OCI-LY7 (cell line): Measurements from ENCODE around the gene OR2F1. TPM values are rescaled to one million over a fixed set of nuclear protein-coding genes. Genes with fewer than 3 reads are reported as not detected.

Source experiments
- BruUV-seq: library from RNA; stranded (reverse); fragments of 400-500 nt; replicated peaks from 2 replicates; lab custom pipeline; 2021; lab: Mats Ljungman, UMichigan
- CTCF ChIA-PET: fragments of 300-600 bp; sonication (Branson Sonifier 250); formaldehyde crosslinking; loops from one replicate; lab custom pipeline; 2022; ENCODE audit warnings: antibody characterized with exemption; ENCODE audit not compliant: unreplicated experiment; lab: Charles Lee
- POLR2A ChIA-PET: fragments of 300-600 bp; sonication (Branson Sonifier 250); formaldehyde crosslinking; loops from one replicate; lab custom pipeline; 2022; ENCODE audit warnings: antibody characterized with exemption; lab: Charles Lee
- DNase-seq: peaks from one replicate; pipeline ENCODE4 v3.0.0-alpha.2; 2015; ENCODE audit warnings: low spot score
- H2AFZ ChIP-seq: fragments of 200-600 bp; sonication (generic), shearing (Covaris generic); 2 replicates; pipeline ENCODE4 v1.6.1; 2014; ENCODE audit warnings: mild to moderate bottlenecking, antibody characterized with exemption, low read length, moderate library complexity
- H3K27ac ChIP-seq: fragments of 200-600 bp; sonication (generic); 2 replicates; pipeline ENCODE4 v1.5.1; 2014; ENCODE audit warnings: mixed run types, low read depth, mild to moderate bottlenecking, moderate library complexity, low read length, inconsistent platforms; ENCODE audit not compliant: poor library complexity, severe bottlenecking
- H3K36me3 ChIP-seq: fragments of 200-600 bp; sonication (generic); 2 replicates; pipeline ENCODE4 v1.6.1; 2014; ENCODE audit warnings: mild to moderate bottlenecking, antibody characterized with exemption, low read length, moderate library complexity, mixed read lengths; ENCODE audit not compliant: insufficient read depth
- H3K4me1 ChIP-seq: fragments of 200-600 bp; sonication (generic); 2 replicates; pipeline ENCODE4 v1.5.1; 2014; ENCODE audit warnings: mild to moderate bottlenecking, low read length; ENCODE audit not compliant: insufficient read depth, poor library complexity, severe bottlenecking
- H3K4me2 ChIP-seq: fragments of 200-600 bp; sonication (generic); 2 replicates; pipeline ENCODE4 v1.6.1; 2014; ENCODE audit warnings: mild to moderate bottlenecking, low read length
- H3K4me3 ChIP-seq: fragments of 200-600 bp; sonication (generic); 2 replicates; pipeline ENCODE4 v1.5.1; 2014; ENCODE audit warnings: mild to moderate bottlenecking, low read depth, low read length; ENCODE audit not compliant: poor library complexity, severe bottlenecking
- H3K79me2 ChIP-seq: fragments of 200-600 bp; sonication (generic); 2 replicates; pipeline ENCODE4 v1.6.1; 2016; ENCODE audit warnings: low read depth, mild to moderate bottlenecking, low read length, moderate library complexity, mixed read lengths; ENCODE audit not compliant: insufficient read depth
- H3K9me2 ChIP-seq: fragments of 200-600 bp; sonication (generic); 2 replicates; pipeline ENCODE4 v1.6.1; 2016; ENCODE audit warnings: mild to moderate bottlenecking, low read length, mixed read lengths; ENCODE audit not compliant: insufficient read depth
- H3K9me3 ChIP-seq: fragments of 200-600 bp; sonication (generic); 2 replicates; pipeline ENCODE4 v1.6.1; 2014; ENCODE audit warnings: mild to moderate bottlenecking, mixed run types, low read length, mixed read lengths
- H4K20me1 ChIP-seq: fragments of 200-600 bp; sonication (generic); 2 replicates; pipeline ENCODE4 v1.6.1; 2014; ENCODE audit warnings: mild to moderate bottlenecking, antibody characterized with exemption, low read length, moderate library complexity, mixed read lengths; ENCODE audit not compliant: insufficient read depth
- CTCF ChIP-seq: fragments of 200-600 bp; sonication (generic); conservative IDR thresholded peaks from 2 replicates; pipeline ENCODE4 v1.5.1; 2014; ENCODE audit warnings: mild to moderate bottlenecking, antibody characterized with exemption, low read length, moderate library complexity, mixed read lengths
- EZH2phosphoT487 ChIP-seq: fragments of 200-600 bp; sonication (generic); IDR thresholded peaks from 2 replicates; pipeline ENCODE4 v1.6.1; 2018; ENCODE audit warnings: low read depth, borderline replicate concordance, mild to moderate bottlenecking, mixed run types, antibody characterized with exemption, low read length, moderate library complexity, mixed read lengths
- intact Hi-C: fragments of 100-400 bp; cut with micrococcal nuclease; formaldehyde crosslinking; loops from one replicate; pipeline ENCODE4 v1.10.0; 2022; ENCODE audit not compliant: unreplicated experiment
- total RNA-seq, 2 experiments: library from RNA; depleted of rRNA in 1 of 2; stranded (reverse); fragments of >200 nt in 1 of 2; shearing (Covaris generic) in 1 of 2; gene quantifications; 2 replicates each; pipeline ENCODE4 v1.2.3, GENCODE V29; 2014 to 2022

Gene OR2F1
- total RNA-seq, 2 experiments from 2014 or later: not detected

- no peak overlapping the region for H2AFZ ChIP-seq
- TF ChIP-seq EZH2phosphoT487 (no peak), CTCF (no peak)
These were observed 47.7 kb upstream of the OR2F1 start for GRCh38 chr7:143906895-143907294.

GRCh38 chr7:143908120-143908519 lies 46.5 kb upstream of the OR2F1 start:
- Histone ChIP-seq H3K4me1 (no peaks in the 10 kb centered on the region), H2AFZ (no peak overlapping the region), H3K27ac (no peak overlapping the region), H3K79me2 (no peaks in the 10 kb centered on the region), H3K9me2 (no peaks in the 10 kb centered on the region), H3K9me3 (no peaks in the 10 kb centered on the region), H3K36me3 (no peaks in the 10 kb centered on the region), H3K4me3 (no peak overlapping the region), H4K20me1 (no peaks in the 10 kb centered on the region), H3K4me2 (no peak overlapping the region)
- DNase-seq: no peak
- BruUV-seq: no TSS peak
- no peak for TF ChIP-seq EZH2phosphoT487
- TF ChIP-seq CTCF: no peak
- POLR2A ChIA-PET: interaction anchor here (0.7 kb wide), 1 partner anchor 12 kb away, joined by 3 read pairs; no protein-coding TSS in a partner anchor
- CTCF ChIA-PET: no interaction called here
- intact Hi-C loops: no loop called here

More at GRCh38 chr7:143906895-143907294, 47.7 kb upstream of the OR2F1 start:
- ChIA-PET POLR2A (no interaction called here), CTCF (no interaction called here)
- no TSS peak for BruUV-seq
- DNase-seq: no peak
- Histone ChIP-seq H3K4me3 (no peak overlapping the region), H4K20me1 (no peaks in the 10 kb centered on the region), H3K9me3 (no peaks in the 10 kb centered on the region), H3K79me2 (no peaks in the 10 kb centered on the region), H3K4me2 (no peak overlapping the region), H3K36me3 (no peaks in the 10 kb centered on the region), H3K4me1 (no peaks in the 10 kb centered on the region), H3K27ac (no peak overlapping the region), H3K9me2 (no peaks in the 10 kb centered on the region)
- intact Hi-C loops: no loop called here

- H2AFZ ChIP-seq: no peak overlapping the region
- H3K36me3 ChIP-seq: no peaks in the 10 kb centered on the region
- no peak overlapping the region for H3K4me2 ChIP-seq
- H3K9me3 ChIP-seq: no peaks in the 10 kb centered on the region
- TF ChIP-seq CTCF: no peak
- TF ChIP-seq EZH2phosphoT487: no peak
- ChIA-PET CTCF (no interaction called here), POLR2A (interaction anchor here (1.3 kb wide), 1 partner anchor 8 kb away, joined by 5 read pairs; the partner anchor contains the start of gene TCAF1)
- intact Hi-C loops: no loop called here
- no TSS peak for BruUV-seq
- DNase-seq: no peak
- no peak overlapping the region for H3K27ac ChIP-seq
- no peaks in the 10 kb centered on the region for H3K4me1 ChIP-seq
- no peaks in the 10 kb centered on the region for H4K20me1 ChIP-seq
- H3K9me2 ChIP-seq: no peaks in the 10 kb centered on the region
- H3K79me2 ChIP-seq: no peaks in the 10 kb centered on the region
- no peak overlapping the region for H3K4me3 ChIP-seq
These were observed 44.8 kb upstream of the OR2F1 start for GRCh38 chr7:143909863-143910262.
